RPMI7951 (cell line): ENCODE results near the gene APCDD1. TPM values are rescaled to one million over a fixed set of nuclear protein-coding genes. Genes with fewer than 3 reads are reported as not detected.

ENCODE experiments used
- DNase-seq: peaks from one replicate; pipeline ENCODE4 v3.0.0-alpha.2; 2012; ENCODE audit warnings: low read depth
- total RNA-seq: library from RNA; depleted of rRNA; stranded (reverse); fragments of >200 nt; shearing (Covaris generic); gene quantifications from 2 replicates; pipeline ENCODE4 v1.2.3, GENCODE V29; 2014; rRNA removed

The APCDD1 gene
- 1.6 and 4.7 TPM in 2 replicates for total RNA-seq

DNA sequence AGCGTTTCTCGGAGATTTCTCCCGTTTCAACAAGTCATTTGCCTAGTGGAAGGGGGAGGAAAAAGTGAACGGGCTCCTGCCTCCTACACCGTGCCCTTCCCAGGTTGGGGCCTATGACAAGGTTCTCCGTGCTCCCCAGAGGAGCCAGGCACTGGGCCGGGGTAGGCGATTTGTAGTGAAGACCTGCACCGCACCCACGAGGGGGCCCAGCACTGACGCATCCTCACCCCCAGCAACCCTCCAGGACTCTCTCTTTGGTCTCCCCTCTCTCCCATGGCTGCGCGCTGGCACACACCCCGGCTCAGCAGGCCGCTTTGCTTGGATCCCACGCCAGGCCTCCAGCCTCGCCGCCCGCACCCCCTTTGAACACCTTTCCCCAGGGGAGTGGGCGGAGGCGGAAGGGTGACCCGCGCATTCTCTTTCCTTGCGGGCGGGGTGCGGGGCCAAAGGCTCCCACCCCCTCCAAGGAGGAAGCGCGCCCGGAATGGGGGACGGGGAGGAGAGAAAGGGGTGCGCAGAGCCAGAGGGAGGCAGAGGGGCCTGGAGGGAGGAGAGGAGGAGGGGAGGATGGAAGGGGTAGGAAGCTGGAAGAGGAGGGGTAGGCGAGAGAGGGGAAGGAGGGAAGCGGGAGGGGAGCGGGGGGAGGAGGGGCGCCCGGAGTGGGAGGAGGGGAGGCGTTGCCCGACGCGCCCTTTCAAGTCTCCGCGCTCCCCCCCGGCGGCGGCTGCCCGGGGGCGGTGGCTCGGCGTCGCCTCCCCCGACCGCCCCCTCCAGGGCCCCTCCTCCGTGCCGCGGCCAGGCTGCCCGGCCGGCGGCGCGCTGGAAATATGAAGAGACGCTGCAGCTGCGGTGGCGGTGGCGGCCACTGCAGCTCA lies at the start of gene APCDD1:
Gene APCDD1, plus strand, starts transcription at position 830 of the 875 bp plus-strand sequence. CDS start 347 bp downstream, outside the sequence.
- peak; percentile 42 for DNase-seq

DNA sequence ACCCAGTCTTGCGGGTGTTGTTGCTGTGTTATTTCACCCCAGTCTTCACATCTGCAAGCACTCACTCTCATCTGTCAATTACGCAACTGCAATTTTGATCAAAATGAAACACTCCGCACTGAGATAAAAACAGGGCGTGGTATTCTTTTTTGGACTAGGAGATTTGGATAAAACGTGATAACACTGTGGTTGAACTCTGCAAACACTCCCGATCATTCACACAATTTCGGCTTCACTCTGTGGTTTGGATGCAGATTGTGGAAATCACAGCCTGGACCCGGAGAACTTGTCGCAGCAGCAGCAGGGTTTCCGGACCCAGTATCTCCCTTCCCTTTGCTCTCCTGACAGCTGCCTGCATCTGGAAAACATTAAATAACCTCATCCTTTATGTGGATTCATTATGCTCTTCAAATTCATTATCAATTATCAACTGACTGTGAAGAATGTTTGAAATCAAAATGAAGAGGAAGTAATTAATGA lies 49.4 kb upstream of the APCDD1 start:
- DNase-seq, result no peak

DNA sequence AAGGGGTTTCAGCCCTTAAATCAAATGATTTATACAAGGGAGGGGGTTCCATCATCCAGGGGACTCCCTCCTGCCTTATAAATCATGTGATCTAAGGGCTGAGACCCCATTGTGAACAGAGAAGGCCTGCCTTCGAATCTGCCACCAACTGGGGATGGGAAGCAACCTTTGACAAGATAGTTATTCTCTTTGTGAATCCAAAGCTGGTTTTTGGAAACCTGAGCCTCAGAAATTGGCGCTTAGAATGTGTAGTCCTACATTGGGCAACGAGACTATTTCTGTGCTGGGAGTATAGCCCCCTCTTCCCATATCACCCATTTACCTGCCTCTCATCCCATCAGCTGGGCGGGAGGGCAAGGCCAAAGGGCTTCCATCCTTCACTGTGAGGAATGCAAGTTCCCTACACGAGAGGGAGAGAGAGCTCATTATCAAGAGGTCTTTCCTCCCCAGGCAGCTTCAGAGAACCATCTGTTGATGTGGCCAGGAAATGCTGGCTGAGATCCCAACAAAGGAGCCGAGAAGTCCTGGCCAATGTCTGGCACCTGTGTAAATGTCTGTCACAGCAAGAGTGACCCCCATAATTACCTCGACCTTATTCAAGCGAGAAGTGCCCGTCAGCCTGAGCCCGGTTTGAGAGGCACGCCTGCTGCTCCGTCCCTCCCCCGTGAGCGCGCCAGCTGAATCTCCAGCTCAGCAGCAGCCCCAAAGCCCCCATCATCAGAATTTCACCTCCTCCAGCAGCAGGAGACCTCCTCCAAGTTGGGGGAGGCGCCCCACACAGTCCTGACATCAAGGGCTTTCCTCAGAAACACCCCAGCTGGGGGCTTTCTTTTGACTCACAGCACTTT lies 48.4 kb upstream of the APCDD1 start:
- DNase-seq, result no peak

DNA sequence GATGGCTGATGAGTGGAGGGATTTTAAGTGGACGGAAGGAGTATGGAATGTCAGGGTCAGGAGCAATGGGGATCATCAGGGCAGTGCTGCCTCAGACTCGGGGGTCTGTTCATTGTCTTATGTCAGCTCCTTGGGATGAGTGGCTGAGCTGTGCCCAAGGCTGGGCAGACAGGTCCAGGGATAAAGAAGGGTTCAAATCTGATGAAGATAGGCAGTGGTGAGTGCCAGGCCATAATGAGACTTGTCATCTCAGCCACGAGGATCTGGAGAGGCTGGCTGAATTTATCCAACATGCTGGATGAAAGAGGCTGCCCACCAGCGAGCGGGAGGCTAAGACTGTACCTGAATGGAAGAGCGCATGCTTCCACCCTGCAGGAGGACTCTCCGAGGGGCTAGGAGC lies 46.3 kb upstream of the APCDD1 start:
- DNase-seq, result no peak

DNA sequence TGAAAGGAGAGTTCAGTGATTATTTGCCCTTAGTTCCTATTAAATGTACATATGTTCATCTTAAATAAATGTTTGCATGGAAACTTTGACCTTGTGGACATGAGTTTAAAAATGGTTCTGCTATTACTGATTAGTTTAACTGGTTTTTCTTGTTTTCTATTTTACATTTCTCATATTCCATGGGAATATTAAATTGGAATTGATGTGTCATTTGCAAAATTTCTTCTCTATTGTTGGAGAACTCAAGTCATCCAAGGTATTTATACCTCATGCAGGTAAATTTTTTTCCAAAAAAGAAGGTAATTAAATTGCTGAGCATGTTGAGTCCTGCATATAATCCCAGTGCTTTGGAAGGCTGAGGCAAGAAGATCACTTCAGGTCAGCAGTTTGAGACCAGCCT lies 45.4 kb upstream of the APCDD1 start:
- DNase-seq, result no peak

DNA sequence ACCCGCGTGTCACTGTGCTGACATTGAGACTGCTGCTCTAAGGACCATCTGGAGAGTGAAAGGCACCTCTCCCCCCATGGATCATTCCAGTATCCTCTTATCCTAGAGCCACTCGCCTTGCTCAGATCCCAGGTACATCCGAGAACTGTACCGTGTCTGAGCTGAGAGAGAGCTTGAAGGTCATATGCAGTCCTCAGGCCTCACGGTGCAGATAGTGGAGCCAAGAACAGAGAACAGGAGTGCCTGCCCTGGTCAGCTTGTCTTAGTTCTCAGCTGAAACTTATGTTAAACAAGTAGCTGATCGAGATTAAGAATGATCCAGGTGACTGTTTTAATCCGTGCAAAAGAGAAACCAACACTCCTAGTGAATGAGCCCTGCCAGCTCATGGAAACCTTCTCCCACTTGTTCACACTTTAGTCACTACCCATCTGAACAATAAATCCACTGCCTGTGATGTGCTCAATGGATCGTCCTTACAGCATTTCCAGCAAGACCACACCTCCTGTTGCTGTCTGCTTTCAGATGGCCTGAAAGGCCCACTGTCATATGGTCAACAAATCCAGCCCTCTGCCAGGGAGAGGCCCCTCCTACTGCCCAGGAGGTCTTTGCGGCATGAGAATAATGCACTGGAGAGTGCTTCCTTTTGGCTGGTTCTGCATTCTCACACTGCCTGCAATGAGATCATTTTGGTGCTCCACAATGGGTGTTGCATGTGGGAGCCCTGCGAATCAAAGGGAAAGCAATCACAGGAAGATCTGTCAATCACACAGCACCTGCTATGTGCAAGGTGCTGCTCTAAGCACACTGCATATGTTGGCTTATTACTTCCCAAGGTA lies 43.7 kb upstream of the APCDD1 start:
- no peak for DNase-seq

DNA sequence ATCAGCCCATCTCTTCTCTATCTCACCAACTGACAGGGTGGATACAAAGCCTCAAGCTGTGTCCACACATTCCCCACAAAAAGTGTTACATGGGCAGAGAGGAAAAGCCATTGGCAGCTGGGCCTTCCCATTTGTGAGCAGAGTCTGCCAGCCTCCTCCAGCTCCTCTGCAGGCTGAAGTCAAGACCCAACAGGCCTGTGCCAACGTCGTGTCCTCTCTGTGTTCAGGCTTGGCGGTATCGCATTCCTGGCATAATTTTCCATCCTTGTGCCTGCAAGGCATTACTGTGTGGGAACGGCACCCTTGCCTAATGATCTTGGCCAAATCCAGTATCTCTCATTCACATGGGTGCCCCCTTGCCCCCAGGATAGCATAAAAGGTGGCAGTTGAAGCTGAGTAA lies 41.5 kb upstream of the APCDD1 start:
- peak; percentile 42 for DNase-seq

DNA sequence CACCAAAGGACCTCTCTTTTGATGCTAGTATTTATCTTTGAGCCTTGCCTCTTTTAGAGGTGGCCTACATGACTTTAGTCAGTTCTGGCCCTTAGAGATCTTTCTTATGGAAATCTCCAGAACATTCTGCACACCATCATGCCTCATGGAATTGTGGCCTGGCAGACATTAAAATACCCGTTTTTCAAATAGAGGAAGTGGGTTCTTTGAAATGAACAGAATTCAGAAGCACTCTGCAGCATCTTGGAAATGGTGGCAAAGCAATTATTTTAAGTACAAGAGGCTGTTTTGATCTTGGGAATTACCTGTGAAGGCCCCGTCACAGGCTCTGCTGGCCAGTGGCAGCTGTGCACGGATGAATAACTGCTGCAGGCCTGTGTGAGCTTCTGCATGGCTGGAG lies 40.7 kb upstream of the APCDD1 start:
- DNase-seq, result no peak

DNA sequence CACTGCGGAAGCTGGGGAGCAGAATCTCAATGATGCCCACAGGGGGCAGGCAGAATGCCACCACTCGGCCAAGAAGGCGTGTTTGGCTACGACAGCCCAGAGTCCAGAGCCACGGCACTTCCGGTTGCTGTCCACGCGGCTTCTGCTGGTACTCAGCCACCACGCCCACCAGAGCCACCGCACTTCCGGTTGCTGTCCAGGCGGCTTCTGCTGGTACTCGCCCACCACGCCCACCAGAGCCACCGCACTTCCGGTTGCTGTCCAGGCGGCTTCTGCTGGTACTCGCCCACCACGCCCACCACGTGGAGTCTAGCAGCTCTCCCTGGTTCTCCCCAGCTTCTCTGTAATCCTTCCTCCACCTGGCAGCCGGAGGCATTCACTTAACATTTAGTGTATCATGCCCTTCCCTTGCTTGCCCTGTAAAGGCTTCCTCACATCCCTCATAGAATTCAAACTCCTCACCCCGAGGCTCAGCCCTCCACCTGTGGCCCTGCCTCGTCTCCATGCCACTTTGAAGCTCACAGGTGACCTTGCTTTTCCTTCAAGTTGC lies 40.1 kb upstream of the APCDD1 start:
- no peak for DNase-seq

DNA sequence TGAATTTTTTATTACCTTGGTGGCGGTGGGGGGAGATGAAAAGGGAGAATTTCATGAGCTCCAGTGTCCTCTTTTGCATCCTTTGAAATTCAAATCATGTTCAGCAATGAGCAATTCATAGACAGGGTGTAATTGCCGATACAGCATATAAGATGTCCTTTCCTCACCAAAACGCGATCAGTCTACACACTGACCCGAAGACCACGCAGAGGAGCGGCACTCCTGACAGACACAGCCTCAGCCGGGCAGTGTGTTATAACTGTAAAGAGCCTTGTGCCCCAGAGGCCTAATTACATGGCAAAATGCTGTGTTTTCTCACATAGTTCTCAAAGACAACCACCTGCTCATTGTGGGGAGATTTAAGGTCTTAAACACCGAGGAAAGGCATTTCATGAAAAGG lies 38.4 kb upstream of the APCDD1 start:
- DNase-seq, result no peak

DNA sequence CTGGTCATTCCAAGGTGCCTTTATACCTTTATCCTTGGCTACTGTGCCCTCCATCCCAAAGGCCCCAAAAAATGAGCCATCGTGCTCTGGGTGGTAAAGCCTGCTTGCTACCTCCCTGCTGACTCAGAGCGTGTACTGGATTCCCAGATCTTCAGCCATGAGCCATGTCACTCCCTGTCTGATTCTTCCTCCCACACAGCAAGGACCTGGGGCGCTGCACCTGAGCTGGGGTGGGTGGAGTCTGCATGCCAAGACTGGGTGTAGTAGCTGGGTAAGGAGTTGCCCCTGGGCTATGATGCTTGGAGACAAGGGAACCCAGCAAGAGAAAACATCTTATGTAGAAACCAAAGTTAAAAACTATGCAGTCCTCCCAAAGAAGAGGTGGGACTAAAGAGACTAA lies 37.2 kb upstream of the APCDD1 start:
- peak; percentile 27 for DNase-seq

DNA sequence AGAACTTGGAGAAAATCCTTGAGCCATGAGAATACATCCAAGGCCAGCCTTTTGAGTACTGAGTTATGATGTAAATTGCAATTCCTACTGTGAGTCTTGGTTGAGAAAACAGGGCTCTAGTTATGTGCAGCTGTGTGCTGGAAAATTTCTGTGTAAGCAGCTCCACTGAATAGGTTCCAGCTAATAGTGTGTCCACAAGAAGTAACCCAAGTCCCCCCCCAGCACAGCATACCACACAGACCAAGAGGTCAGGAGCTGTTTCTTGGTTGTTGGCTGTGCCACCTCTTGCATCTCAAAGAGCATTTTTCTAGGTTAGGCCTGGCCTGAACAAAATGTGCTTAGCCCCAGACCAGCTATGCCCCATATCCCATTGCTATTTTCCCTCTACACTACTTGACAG lies 36.8 kb upstream of the APCDD1 start:
- DNase-seq, result peak; percentile 24

DNA sequence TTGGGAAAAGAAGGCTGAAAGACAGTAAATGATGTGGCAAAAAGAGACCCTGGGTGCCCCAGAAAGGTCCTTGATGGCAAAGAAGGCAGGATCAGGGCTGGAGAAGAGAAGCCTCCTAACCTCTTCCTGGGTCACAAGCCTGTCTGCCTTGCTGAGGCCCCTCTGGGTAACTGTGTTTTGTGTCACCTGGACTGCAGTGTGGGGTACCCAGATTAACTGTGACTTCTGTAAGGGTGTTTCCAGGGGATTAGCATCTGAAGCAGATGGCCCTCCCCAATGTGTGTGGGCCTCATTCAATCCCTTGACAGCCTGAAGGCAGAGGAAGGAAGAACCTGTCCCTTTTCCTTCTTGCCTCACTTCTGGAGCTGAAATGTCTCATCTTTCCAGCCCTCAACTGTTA lies 35.6 kb upstream of the APCDD1 start:
- no peak for DNase-seq

DNA sequence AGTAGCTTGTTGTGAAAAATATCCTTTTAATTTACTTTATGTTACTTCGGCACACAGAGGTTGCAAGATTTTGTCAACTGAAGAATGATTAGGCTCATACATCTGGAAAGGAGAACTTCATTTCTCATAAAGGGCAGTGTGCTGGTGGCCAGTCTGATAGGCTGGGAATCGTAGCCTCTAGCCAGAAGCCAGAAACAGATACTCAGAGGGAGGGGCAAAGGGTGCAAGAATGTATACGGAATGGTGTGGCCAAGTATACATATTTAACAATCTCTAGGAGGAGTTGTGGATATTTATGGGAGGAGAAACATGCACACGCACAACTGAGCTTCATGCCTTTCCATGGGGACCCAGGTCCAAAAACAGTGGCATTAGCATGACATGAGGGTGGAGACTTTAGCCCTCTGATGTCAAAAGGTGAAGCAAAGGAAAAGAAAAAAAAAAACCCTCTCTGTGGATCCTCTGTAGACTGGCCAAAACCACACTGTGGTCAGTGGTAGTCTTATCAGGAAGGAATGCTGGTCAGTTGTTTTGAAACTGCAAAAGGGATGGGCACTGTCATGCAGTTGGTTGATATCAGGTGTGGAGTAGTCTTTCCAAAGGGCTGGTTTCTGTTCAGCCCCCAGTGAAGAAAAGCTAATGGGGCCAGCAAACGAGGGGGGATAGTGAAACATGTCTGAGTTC lies 34.9 kb upstream of the APCDD1 start:
- DNase-seq, result peak; percentile 87

DNA sequence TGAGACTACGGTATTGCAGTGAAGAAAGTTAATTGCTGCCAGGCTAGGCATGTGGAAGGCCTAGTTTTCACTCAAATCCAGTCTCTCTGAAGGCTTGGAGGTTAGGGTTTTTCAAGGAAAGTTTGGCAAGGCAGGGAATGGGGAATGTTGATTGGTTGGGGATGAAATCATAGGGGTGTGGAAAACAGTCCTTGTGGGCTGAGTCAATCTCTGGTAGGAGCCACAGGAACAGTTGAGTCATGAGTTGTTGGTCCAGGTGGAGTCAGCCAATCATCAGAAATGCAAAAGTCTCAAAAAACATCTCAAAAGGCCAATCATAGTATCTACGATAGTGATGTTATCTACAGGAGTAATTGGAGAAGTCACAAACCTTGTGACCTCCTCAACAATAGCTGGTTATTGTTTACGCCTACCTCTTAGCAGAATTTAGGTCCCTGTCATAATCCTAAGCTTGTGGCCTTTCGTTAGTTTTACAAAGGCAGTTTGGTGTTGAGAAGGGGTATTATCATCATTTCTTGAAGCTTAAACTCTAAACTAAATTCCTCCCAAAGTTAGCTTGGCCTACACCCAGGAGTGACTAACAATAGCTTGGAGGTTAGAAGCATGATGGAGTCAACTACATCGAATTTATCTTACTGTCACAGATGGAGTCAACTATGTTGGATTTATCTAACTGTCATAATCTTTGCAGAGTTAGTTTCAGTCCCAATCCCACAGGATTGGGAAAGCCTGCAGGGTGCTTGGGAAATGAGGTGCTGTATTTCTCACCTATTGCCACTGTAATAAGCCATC lies 33.7 kb upstream of the APCDD1 start:
- DNase-seq, result peak; percentile 91

DNA sequence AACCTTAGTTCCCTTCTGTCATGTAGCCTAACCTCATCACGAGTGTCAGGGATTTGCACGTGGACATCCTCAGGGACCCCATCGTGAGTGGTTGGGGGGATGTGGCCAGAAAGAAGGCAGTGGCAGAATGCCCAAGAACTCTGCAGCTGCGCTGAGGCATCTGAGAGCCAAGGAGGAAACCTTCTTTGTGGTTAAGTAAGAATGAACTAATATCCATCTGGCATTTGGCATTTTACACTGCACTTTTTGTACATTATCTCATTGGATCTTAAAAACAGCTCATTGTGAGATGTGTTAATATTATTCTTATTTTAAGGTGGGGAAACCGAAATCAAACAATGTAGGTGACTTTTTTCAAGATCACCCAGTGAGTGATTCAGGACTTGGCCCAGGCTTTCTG lies 32.6 kb upstream of the APCDD1 start:
- DNase-seq, result peak; percentile 82

DNA sequence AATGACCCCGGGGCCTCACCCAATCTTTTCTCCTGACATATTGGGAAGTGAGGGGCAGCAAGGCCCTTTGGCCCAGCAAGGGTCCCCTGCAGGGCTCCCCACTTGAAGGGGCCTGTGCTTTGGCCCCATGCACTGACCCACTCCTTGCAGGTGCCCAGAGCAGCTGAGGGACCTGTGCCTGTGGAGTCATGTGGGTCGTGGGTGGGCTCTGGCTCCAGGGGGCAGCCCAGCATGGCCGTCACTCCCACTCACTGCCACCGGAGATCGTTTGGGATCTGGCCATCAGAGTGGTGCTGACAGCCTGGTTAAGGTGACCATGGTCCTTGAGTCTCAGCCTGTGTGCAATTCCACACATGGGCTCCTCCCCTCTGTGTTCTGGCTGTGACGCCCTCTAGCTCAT lies 31.7 kb upstream of the APCDD1 start:
- no peak for DNase-seq

DNA sequence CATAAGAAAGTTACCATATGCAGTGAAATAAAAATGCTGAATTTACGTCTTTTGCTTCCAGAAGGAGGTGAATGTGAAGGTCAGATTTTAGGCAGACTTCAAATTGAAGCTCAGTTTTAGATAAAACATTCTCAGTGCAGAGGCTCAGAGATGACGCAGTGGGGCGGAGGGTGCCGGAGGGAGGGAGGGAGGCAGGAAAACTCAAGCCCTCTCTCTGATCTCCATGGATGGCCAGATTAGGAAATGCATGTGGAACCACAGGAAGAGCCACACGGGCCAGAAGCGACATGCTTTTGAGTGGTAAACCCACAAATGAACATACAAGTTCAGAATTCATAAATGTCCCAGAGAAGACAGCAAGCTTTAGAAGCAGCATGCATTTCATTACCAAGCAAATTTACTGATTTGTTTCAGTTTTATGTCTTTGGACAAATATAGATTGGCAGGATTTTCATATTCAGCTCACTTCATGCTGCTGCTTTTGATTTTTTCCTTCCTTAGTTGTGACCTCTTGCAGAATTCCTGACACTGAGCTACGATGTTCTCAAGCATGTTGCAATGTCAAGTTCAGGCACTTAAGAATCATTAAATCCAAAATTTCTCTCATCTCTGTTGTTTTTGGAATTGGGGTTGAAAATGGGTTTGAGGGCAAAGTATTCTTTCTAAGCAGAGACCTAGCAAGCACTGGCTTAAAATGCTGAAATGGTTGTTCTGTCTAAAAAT lies 29.7 kb upstream of the APCDD1 start:
- no peak for DNase-seq

DNA sequence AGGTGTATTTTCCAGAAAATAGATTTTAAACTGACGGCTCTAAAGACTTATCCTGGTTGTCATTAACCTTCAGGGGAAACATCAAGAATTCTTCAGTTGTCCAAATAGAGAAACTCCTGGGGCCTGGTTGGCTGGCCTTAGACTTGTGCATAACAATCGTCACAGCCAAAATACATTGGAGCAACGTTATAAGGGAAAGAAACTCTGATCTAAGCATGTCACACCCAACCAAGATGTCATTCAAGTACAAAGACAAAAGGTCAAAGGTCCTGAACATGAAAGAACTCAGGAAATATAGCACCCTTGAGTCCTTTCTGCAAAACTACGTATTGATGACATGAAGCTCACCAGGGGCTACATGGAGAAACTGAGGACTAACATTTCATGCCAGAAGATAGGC lies 23.8 kb upstream of the APCDD1 start:
- no peak for DNase-seq
